T-helper 2 cell treated with Interferon-gamma antibody and Interleukin-4, amounts not matched to agents 100 ng/mL and 5 ng/mL, for 36 hours (primary cell): ENCODE results near the gene DUSP9. TPM values are rescaled to one million over a fixed set of nuclear protein-coding genes. Genes with fewer than 3 reads are reported as not detected.
"Not testable (repeated sequence)": the region's sequence is repeated elsewhere in the genome, so short reads cannot be mapped to it uniquely, and the experiment has no call there.

Source experiments
- intact Hi-C: fragments of 100-400 bp; cut with micrococcal nuclease; formaldehyde crosslinking; loops from one replicate; pipeline ENCODE4 v1.15.1; 2023
- total RNA-seq: library from RNA; stranded (reverse); gene quantifications from 2 replicates; pipeline ENCODE4 v1.2.3, GENCODE V29; 2022

Gene DUSP9
- total RNA-seq, 1 donor from 2014 or later, result not detected

DNA sequence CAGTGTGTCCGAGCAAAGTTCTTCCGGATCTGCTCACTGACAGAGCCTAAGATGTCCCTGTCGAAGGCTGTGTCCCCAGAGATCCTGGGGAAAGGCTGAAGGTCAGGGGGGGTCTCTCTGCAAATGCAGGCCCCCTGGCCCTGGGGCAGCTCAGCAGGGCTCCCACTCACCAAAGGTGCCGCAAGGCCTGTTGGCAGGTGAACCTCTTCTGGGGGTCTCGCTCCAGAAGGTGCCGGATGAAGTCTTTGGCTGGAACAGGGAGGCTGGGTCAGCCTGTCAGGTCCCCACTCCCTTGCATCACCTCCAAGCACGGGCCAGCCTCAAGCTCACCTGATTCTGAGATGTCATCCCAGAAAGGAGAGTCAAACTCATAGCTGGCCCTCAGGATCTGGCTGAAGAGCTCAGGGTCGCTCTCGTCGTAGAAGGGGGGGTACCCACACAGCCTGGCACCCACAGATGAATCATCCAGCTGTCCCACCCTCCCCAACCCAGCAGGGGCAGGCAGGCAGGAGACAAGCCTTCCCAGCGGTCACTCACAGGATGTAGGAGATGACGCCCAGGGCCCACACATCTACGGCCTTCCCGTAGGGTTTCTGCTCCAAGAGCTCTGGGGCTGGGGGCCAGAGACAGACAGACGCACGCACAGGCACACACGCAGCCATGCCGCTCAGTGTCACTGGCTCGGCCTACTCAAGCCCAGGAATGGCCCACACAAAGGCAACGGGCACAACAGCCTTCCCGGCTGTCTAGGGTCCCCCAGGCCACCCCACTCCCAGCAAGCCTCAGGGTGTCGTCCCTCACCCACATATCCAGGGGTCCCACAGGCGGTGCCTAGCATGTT is 24.0 kb downstream of the DUSP9 start:
- intact Hi-C loops, result no loop called here

DNA sequence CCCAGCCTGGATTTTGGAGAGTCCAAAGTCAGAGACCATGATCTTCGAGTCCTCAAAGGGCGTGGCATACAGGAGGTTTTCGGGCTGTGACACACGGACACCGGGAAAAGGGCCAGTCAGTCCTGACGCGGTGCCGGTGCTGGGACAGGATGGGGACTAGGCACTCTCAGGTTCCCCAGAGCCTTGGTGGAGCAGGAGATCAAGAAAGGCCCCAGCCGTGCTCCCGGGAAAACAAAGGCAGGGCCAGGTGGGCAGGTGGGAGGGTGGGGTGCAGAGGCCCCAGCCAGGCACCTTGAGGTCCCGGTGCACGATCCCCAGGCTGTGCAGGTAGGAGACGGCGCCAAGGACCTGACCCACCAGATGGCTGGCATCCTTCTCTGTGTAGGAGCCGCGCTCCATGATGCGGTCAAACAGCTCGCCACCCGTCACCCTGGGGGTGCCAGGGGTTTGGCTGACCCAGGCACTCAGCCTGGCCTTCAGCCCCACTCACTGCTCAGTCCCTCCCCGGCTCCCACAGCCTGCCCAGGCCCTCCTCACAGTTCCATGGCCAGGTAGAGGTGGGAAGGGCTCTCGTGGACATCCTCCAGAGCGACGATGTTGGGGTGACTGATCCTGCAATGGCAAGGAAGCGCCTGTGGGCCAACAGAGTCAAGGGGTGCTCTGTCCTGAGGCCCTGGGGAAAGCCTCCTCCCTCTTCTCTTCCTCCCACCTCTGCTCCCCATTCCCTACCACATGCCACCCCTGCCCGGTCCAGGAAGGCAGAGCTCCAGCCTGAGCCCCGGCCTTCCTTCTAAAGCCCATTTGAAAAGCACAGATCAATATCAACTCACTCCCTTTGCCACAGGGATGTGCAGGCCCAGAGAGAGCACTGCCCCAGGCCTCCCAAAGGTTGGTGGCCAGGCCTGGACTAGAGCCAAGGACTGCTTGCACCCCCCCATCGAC is 24.9 kb downstream of the DUSP9 start:
- intact Hi-C loops, result no loop called here

DNA sequence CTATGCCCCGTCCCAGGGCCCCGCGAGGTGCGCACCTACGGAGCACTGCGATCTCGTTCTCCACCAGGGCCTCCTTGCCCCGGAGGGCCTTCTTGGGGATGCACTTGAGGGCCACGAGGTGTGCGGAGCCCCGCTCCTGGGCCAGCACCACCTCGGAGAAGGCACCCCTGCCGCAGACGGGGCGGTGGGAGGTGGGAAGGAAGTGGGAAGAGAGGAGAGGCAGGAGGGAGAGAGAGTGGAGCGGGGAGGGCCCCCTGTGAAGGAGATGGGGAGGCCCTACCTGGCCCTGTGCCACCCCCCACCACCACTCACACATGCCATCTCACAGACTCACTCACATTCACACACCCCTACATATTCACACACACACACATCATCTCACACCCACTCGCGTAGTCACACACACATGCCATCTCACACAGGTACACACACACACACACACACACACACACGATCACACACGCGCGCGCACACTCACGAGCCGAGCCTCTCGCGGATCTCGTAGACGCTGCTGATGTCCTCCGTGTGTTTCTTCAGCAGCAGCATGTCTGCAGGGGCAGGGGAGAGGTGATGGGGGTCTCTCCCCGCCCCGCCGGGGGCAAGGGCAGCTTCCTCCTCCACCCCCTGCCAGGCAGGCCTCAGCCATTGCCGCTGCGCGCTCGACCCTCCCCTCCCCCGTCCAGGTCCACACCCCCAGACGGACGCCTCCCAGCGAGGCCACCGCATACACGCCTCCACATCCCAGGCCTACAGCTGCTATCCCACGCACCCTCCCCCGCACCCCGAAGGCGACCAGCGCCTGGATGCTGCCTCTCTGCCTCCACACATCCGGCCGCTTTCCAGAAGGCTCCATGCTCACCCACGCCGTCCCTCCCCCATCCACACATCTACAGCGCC is 25.8 kb downstream of the DUSP9 start:
- intact Hi-C loops, result no loop called here

DNA sequence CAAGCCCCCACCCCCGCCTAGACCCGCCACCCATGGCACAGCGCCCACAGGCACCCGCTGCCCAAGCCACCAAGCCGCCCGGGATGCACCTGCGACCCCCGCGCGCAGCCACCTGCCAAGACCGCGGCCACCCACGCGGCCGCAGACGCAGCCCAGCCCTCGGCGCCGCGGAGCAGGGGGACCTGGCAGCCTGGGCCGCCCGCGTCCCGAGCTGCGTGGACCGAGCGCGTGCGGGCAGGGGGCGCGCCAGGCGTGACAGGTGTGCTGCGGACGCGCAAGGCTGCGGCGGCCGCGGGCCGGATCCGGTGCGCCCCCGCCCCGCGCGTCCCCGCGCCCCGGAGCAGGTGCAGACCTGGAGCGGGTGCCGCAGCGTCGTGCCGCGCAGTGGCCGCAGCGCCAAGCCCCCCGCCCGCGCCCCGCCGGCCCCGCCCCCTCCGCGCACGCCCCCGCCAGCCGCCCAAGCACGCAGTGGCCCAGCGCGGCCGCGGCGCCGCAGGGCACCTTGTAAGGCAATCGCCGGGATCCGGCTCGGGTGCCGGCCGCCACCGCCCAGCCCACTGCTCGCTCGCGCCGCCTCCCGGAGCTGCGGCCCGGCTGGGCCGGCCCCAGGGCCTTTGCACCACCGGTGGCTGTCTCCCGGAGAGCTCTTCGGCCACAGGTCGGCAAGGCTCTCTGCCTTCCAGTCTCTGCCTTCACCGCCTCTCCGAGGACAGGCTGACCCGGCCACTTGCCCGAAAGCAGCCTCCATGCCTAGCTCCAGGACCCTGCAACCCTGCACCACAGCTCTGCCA is 26.6 kb downstream of the DUSP9 start, which contains the start of gene PNCK:
Gene PNCK, minus strand, starts transcription at position 386 of the 791 bp plus-strand sequence. CDS start 737 bp downstream, outside the sequence.
- intact Hi-C loops, result no loop called here

DNA sequence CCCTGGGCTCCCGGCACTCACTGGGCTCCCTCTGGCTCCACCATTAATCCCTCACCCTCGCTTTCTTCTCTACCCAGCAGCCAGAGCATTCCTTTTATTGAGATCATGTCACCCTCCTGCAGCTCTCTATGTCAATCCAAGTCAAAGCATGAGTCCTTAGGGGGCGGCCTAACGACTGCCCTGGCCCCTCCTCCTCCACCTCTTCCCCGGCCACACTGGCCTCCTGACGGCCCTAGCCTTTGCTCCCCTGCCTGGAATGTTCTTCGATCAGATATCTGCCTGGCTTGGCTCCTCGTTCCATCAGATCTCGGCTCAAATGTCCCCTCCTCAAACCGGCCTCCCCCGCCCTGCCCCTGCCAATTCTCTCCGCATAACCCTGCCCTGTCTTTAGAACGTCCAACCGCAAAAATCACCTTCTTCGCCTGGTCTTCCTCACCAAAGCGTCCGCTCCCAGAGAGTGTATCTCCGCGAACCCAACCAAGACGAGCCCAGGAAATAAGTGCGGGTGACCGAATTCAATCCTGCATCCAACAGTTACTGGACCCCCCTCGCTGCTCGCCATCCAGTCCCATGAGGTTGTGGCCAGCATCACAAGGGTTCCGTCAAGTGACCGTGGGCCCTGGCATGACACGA is 27.3 kb downstream of the DUSP9 start:
- intact Hi-C loops, result no loop called here

DNA sequence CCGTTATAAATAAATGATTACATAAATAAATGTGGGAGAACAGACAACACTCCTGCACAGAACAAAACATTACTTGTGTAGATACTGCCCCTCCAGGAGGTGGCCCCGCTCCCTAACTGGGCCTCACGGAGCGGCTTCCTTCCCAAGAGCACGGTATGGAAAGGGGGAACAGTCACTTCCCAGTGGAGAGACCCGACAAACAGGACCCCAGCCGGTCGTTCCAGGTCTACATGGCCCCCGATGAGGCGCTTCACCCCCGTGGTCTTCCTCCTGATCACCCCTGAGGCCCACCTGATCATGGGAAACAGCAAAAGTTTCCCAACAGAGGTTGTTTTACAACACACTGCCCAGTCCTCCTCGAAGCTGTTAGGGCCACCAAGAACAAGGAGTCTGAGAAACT is 34.2 kb downstream of the DUSP9 start:
- intact Hi-C loops, result no loop called here

DNA sequence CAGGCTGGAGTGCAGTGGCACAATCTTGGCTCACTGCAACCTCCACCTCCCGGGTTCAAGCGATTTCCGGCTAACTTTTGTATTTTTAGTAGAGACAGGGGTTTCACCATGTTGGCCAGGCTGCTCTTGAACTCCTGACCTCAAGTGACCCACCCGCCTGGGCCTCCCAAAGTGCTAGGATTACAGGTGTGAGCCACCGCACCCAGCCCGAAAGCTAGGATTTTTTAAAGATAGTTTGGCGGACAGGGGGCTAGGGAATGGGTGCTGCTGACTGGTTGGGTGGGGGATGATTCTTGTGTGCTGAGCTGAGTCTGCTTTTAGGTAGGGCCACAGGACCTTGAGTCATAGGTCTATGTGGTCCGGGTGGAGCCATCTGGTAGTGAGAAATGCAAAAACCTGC is 36.5 kb downstream of the DUSP9 start:
- intact Hi-C loops, result not testable (repeated sequence)

DNA sequence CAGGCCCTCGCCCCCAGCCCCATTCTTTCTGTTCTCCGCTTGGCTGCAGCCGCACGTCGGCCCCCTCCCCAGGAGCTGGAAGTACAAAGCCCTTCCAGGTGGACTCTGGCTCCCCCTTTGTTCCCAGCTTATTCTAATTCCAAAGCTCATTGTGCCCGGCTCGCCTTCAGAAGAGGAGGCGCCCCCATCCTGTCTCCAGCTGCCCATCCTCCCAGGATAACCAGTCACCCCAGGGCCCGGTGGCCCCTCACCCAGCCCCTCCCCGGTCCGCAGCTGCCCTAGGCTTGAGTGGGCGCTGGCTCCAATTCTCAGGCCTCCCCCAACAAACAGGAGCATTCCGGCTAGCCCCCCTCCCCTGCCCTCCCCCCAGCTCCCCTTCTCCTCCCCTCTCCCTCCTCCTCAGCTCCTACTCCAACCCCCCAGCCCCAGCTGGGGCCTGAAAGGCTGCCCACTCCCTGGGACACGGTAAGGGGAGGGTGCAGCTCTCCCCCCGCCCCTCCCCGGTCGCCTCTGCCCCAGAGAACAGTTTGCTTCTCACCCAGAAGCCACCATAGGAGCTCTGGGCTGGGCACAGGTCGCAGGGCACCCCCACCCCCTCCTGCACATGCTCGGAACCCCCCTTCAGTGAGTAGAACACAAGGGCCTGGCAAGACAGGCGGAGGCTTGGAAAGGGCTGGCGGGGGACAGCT is 37.6 kb downstream of the DUSP9 start:
- intact Hi-C loops, result no loop called here

DNA sequence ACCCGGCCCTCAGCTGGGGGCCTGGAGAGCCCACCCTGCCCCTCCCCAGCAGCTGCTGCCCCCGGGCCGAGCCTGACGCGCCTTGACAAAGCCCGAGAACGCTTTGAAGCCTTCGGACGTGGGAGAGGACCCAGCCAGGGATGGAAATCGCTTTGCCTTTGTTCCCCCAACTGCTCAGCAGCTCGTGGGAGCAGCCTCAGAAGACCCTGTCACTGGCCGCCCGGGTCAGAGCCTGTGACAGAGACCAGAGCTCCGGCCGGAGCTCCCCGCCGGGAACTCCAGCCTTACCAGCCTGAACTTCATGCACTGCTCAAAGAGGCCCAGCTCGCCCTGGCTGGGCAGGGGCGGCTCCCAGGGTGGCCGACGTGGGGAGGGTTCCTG is 38.1 kb downstream of the DUSP9 start:
- intact Hi-C loops, result no loop called here

DNA sequence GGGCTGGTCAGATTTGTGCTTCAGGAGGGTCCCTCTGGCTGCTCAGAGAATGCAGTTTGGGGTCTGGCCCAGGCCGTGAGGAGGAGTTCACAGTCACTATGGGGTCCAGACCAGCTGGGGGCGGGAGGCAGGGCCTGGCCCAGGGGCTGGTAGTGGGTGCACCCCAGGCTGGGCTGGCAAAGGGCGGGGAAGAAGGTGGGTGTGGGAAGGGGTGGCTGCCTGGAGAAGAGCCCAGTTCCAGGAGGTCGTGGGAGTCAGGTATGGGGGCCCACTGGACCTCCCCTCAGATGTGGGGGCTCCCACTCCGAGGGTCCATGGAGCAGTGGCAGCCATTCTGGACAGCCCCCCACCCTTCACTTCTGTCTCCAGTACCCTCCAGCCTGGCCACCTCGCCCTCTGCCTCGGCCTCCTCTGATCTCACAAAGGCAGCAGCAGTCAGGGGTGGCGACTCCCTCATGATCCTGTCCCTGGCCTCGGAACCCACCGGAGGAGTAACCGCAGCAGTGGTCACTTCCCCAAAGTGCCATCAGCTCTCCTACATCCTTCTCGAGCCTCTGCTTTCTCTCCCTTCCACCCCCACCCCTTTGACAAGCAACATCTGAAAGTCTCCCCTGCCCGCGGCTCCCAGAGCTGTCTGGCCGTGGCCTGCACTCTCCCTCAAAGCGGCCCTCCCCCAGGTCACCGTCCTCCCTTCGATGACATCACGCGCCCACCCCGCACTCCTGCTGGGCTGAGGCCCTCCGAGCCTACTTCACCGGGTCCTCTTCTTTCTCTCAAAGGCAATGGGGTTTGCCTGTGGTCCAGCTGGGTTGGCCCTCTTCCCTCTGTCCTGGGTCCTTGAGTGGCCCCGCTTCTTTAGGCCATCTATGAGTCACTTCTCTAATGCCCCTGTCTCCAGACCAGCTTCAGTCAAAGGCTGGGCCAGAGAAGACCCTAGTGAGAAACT is 39.0 kb downstream of the DUSP9 start:
- intact Hi-C loops, result no loop called here

DNA sequence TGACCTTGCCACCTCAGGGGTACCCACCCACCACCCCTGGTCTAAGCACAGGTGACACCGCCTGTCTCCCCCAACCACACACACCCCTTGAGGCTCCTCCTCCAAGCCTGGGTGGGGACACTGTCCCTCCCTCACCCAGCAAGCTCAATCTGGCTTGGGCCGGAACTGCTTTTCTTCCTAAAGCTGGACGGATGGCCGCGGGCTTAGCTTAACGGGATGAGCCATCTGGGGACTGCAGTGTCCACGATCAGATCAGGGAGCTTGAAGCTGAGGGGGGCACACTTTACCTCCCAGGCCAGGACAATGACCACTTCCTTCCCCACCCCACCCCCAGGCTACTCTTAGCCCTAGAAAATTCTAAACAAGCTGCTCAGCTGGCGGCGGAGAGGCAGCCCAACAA is 39.7 kb downstream of the DUSP9 start:
- intact Hi-C loops, result no loop called here

DNA sequence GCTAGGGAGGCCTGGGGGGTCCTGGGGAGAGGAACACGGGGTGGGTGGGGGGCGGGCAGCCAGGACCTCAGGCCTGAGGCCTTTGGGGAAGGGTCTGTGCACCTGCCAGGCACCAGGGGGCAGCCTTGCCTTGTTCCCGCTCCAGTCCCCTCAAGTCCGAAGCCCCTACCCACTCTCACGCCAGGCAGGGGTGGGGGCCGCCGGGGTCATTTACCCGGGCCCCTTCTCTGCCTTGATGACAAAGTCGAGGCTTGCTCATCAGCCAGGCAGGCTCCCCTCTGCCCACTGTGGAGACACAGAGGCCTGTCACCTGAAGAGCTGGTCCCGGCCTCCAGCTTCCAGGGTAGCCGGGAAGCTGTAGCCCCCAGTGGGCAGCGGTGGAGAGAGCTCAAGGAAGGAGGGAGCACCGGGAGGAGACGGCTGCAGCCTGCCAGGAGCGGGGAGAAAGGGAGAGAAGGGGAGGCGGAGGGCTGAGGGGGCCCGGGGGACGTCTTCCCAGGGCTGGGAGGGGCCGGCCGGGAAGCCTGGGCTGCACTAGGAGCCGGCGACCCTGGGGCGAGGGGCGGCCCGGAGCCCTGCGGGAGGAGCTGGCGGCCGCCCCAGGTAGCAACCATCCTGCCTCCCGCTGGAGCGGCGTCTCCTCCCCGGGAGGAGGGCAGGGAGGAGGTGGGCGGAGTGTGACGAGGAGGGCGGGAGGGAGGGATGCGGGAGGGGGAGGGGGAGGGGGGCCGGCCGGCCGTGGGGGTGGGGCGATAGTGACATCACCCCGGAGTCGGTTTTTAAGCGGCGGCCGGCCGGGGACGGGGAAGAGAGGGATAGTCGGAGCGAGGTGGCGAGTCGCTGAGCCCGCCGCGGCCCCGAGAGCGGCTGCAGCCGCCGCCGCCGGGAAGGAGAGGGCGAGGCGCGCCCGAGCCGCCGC is 40.4 kb downstream of the DUSP9 start, which contains the start of gene SLC6A8:
Gene SLC6A8, plus strand, starts transcription at position 806 of the 919 bp plus-strand sequence. CDS start 649 bp downstream, outside the sequence.
- intact Hi-C loops, result no loop called here

DNA sequence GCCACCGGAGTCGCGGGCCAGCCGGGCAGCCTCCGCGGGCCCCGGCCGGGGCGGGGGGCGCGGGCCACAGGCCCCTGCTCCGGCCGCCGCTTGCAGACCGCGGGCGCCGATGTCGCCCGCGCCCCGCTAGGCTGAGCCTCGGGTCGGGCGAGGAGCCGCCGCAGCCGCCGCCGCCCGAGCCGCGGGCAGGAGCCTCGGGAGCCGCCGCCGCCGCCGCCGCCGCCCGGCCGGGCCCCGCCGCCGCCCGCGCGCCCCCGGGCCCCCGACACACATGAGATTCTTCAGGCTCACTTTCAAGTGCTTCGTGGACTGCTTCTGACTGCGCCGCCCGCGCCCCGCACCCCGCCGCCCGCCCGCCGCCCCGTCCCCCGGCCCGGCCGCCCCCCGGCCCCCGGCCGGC is 41.1 kb downstream of the DUSP9 start:
- intact Hi-C loops, result no loop called here

DNA sequence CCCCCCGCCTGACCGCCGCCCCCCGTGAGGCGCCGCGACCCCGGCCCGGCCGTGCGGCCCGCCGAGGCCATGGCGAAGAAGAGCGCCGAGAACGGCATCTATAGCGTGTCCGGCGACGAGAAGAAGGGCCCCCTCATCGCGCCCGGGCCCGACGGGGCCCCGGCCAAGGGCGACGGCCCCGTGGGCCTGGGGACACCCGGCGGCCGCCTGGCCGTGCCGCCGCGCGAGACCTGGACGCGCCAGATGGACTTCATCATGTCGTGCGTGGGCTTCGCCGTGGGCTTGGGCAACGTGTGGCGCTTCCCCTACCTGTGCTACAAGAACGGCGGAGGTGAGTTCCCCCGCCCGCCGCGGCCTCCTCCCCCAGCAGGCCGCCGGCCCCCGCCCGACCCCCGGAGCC is 41.5 kb downstream of the DUSP9 start:
- intact Hi-C loops, result no loop called here

DNA sequence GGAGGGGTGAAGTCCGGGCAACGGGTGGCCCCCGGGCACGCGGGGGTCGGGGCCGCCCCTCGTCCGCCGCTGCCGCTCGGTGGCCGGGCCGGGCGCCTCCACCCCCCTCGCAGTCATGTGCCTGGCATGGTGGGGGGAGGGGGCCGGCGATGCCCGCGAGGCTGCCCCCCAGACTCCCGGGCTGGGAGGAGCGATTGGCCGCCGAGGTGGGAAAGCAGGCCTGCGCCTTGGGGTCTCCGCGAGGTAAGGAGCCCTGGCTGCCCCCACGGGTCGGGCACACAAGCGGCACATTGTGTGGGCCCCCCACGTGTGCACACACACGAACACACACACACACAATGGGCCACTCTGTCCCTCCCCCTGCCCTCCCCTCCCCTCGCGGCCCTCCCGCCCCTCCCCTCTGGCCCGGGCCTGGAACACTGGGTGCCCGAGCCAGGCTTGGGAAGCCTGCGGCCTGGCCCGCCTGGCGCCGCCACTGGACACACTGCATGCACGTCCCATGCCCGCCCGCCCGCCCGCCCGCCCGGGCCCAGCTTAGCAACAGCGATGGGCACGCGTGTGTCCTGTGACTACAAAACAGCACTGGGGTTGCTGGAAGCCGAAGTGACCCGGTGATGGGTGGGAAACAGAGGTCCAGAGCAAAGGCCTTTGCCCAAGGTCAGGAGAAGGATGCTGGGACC is 42.0 kb downstream of the DUSP9 start:
- intact Hi-C loops, result no loop called here
